SU-DHL-6 (cell line): ENCODE results near the gene SSX2IP.

ENCODE experiments used
- EZH2phosphoT487 ChIP-seq: fragments of 200-600 bp; sonication (generic), shearing (Covaris generic); conservative IDR thresholded peaks from 2 replicates; pipeline ENCODE4 v1.6.1; 2018; ENCODE audit warnings: mild to moderate bottlenecking, antibody characterized with exemption, low read length, moderate library complexity, mixed read lengths
- TF ChIP-seq, protein P1 (sequence below): fragments of 200-600 bp; sonication (generic); IDR thresholded peaks from one replicate; pipeline ENCODE4 v1.5.1; 2017; ENCODE audit warnings: antibody characterized with exemption, mild to moderate bottlenecking, low read length, moderate library complexity; ENCODE audit not compliant: insufficient read depth, poor library complexity, severe bottlenecking

DNA sequence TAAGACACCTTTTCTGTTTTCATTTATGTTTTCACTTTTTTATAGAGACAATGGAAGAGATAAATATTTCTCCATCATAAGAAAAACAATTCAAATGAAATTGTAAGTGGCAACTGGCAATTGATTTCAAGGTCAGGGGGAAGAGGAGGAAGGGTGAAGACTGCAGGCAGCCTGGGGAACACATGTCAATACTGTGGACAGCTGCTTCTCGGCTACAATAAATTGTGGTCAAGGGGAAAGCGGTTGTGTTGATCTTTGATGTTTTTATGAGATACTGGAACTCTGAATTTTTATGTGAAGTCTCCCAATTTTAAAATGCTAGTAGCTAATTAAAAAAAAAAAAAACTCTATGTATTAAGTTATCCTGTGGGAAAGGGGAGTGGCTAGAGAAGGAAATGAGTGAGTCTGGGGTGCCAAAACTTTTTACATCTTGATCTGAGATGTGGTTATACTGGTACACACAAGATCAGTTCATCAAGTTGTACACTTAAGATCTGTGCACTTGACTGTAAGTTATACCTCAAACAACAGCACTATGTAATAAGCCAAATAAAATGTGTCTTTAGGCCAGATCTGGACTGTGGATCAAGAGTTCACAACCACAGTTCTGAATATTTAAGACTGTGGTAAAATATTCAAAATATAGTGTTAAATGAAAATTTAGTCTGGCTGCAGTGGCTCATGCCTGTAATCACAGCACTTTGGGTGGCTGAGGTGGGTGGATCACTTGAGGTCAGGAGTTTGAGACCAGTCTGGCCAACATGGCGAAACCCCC, 18.0 kb downstream of the SSX2IP start:
- TF ChIP-seq, protein P1, sequence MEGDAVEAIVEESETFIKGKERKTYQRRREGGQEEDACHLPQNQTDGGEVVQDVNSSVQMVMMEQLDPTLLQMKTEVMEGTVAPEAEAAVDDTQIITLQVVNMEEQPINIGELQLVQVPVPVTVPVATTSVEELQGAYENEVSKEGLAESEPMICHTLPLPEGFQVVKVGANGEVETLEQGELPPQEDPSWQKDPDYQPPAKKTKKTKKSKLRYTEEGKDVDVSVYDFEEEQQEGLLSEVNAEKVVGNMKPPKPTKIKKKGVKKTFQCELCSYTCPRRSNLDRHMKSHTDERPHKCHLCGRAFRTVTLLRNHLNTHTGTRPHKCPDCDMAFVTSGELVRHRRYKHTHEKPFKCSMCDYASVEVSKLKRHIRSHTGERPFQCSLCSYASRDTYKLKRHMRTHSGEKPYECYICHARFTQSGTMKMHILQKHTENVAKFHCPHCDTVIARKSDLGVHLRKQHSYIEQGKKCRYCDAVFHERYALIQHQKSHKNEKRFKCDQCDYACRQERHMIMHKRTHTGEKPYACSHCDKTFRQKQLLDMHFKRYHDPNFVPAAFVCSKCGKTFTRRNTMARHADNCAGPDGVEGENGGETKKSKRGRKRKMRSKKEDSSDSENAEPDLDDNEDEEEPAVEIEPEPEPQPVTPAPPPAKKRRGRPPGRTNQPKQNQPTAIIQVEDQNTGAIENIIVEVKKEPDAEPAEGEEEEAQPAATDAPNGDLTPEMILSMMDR: no peak
- no peak for TF ChIP-seq EZH2phosphoT487
